ENCODE results near the gene PTPN9. TPM values are rescaled to one million over a fixed set of nuclear protein-coding genes. Genes with fewer than 3 reads are reported as not detected.

PTPN9 gene
- total and polyA plus RNA-seq, 10 of the 15 experiments (the other 5 are each of a cell fraction or from before 2014, with no cell fraction given), result 7.8 to 29.1 (median 18.5) TPM

DNA sequence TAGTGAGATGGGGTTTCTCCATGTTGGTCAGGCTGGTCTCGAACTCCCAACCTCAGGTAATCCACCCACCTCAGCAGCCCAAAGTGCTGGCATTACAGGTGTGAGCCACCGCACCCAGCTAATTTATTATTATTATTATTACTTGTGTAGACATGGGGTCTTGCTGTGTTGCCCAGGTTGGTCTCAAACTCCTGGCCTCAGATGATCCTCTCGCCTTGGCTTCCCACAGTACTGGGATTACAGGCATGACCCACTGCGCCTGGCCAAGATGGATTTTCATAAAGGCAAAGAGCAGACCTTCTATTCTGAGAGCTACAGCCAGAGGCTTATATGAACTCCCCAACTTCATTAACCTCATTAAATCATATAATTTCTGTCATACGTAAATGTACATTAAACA, 17.2 kb downstream of the PTPN9 start:
- H3K79me2 ChIP-seq (ENCODE audit: control insufficient read depth, insufficient read depth, low read length), result peaks cover 1% of the 10 kb centered on the region; the same call in 1 of the 2 replicates
- no peak for DNase-seq (ENCODE audit: low read depth, low spot score)
- CTCF ChIA-PET, result interaction anchor here (0.7 to 1.1 kb wide), 3 partner anchors 12 to 348 kb away, joined by 3 to 4 read pairs (median 3); no protein-coding TSS in a partner anchor
- no peak for ATAC-seq
- no peak overlapping the region for H3K4me3 ChIP-seq
- 100% methylated on average over 5 of the region's 5 CpGs for WGBS (ENCODE audit: insufficient coverage, insufficient replicate concordance, low lambda C conversion rate, missing lambda C conversion rate)
- no peaks in the 10 kb centered on the region for H3K36me3 ChIP-seq (ENCODE audit: control insufficient read depth in 2 of 2, insufficient read depth in 2 of 2, low read length in 1 of 2)
- no TSS peak for BruUV-seq (replicated peaks)
- no peaks in the 10 kb centered on the region for H3K4me1 ChIP-seq (ENCODE audit: control insufficient read depth, insufficient read depth, low read length)
- no peak overlapping the region for H2AFZ ChIP-seq (ENCODE audit: control insufficient read depth, low read depth, low read length)
- H3K4me2 ChIP-seq (ENCODE audit: control insufficient read depth, insufficient read depth), result no peak overlapping the region
- in situ Hi-C loops (cut with MboI) (no loop called here), intact Hi-C loops (cut with micrococcal nuclease; ENCODE audit: unreplicated experiment) (no loop called here)
- RAD21 ChIA-PET (ENCODE audit: unreplicated experiment), result interaction anchor here (0.6 to 1.5 kb wide), 3 partner anchors 64 to 437 kb away, joined by 3 to 4 read pairs (median 3); partner anchors contain the start of genes IMP3 and SNUPN
- H3K27me3 ChIP-seq (replicated peaks in 1 of 2; ENCODE audit: control insufficient read depth in 2 of 2, insufficient read depth in 2 of 2, low read length in 1 of 2), result no peaks in the 10 kb centered on the region
- H3K27ac ChIP-seq (ENCODE audit: control insufficient read depth, insufficient read depth), result no peak overlapping the region
- TF ChIP-seq, protein P1, sequence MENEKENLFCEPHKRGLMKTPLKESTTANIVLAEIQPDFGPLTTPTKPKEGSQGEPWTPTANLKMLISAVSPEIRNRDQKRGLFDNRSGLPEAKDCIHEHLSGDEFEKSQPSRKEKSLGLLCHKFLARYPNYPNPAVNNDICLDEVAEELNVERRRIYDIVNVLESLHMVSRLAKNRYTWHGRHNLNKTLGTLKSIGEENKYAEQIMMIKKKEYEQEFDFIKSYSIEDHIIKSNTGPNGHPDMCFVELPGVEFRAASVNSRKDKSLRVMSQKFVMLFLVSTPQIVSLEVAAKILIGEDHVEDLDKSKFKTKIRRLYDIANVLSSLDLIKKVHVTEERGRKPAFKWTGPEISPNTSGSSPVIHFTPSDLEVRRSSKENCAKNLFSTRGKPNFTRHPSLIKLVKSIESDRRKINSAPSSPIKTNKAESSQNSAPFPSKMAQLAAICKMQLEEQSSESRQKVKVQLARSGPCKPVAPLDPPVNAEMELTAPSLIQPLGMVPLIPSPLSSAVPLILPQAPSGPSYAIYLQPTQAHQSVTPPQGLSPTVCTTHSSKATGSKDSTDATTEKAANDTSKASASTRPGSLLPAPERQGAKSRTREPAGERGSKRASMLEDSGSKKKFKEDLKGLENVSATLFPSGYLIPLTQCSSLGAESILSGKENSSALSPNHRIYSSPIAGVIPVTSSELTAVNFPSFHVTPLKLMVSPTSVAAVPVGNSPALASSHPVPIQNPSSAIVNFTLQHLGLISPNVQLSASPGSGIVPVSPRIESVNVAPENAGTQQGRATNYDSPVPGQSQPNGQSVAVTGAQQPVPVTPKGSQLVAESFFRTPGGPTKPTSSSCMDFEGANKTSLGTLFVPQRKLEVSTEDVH (IDR thresholded peaks at IDR 0.05; ENCODE audit: low read depth, partially characterized antibody), result no peak
- TF ChIP-seq RFX5 (IDR thresholded peaks at IDR 0.05; ENCODE audit: low read depth, low read length) (no peak), SIN3A (IDR thresholded peaks at IDR 0.05; ENCODE audit: low read depth, low read length) (no peak), ZNF274 (IDR thresholded peaks at IDR 0.05; ENCODE audit: insufficient read depth, insufficient read length) (no peak), CEBPB (IDR thresholded peaks at IDR 0.05; ENCODE audit: borderline replicate concordance in 1 of 2, low read depth in 2 of 2, low read length in 2 of 2) (no peak), TCF3 (IDR thresholded peaks at IDR 0.05; ENCODE audit: borderline replicate concordance, insufficient read depth, low read depth, low read length) (no peak), EED (IDR thresholded peaks at IDR 0.05; ENCODE audit: low read depth) (no peak), ZZZ3 (IDR thresholded peaks at IDR 0.05; ENCODE audit: control insufficient read depth, insufficient read length, low read depth) (no peak), TAF1 (IDR thresholded peaks at IDR 0.05; ENCODE audit: borderline replicate concordance, low read depth, low read length) (no peak), NFYB (IDR thresholded peaks at IDR 0.05; ENCODE audit: insufficient read depth, low read depth, low read length) (no peak)
- TF ChIP-seq, protein P2, sequence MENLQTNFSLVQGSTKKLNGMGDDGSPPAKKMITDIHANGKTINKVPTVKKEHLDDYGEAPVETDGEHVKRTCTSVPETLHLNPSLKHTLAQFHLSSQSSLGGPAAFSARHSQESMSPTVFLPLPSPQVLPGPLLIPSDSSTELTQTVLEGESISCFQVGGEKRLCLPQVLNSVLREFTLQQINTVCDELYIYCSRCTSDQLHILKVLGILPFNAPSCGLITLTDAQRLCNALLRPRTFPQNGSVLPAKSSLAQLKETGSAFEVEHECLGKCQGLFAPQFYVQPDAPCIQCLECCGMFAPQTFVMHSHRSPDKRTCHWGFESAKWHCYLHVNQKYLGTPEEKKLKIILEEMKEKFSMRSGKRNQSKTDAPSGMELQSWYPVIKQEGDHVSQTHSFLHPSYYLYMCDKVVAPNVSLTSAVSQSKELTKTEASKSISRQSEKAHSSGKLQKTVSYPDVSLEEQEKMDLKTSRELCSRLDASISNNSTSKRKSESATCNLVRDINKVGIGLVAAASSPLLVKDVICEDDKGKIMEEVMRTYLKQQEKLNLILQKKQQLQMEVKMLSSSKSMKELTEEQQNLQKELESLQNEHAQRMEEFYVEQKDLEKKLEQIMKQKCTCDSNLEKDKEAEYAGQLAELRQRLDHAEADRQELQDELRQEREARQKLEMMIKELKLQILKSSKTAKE (IDR thresholded peaks at IDR 0.05; ENCODE audit: low read depth, poor library complexity, severe bottlenecking), result no peak
- TF ChIP-seq, protein P3, sequence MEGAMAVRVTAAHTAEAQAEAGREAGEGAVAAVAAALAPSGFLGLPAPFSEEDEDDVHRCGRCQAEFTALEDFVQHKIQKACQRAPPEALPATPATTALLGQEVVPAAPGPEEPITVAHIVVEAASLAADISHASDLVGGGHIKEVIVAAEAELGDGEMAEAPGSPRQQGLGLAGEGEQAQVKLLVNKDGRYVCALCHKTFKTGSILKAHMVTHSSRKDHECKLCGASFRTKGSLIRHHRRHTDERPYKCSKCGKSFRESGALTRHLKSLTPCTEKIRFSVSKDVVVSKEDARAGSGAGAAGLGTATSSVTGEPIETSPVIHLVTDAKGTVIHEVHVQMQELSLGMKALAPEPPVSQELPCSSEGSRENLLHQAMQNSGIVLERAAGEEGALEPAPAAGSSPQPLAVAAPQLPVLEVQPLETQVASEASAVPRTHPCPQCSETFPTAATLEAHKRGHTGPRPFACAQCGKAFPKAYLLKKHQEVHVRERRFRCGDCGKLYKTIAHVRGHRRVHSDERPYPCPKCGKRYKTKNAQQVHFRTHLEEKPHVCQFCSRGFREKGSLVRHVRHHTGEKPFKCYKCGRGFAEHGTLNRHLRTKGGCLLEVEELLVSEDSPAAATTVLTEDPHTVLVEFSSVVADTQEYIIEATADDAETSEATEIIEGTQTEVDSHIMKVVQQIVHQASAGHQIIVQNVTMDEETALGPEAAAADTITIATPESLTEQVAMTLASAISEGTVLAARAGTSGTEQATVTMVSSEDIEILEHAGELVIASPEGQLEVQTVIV (IDR thresholded peaks at IDR 0.05; ENCODE audit: borderline replicate concordance, partially characterized antibody), result no peak
- TF ChIP-seq, protein P4, sequence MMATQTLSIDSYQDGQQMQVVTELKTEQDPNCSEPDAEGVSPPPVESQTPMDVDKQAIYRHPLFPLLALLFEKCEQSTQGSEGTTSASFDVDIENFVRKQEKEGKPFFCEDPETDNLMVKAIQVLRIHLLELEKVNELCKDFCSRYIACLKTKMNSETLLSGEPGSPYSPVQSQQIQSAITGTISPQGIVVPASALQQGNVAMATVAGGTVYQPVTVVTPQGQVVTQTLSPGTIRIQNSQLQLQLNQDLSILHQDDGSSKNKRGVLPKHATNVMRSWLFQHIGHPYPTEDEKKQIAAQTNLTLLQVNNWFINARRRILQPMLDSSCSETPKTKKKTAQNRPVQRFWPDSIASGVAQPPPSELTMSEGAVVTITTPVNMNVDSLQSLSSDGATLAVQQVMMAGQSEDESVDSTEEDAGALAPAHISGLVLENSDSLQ (IDR thresholded peaks at IDR 0.05), result no peak
- no peaks in the 10 kb centered on the region for H4K20me1 ChIP-seq (ENCODE audit: control insufficient read depth, insufficient read depth)
- H3K9ac ChIP-seq (ENCODE audit: control insufficient read depth, insufficient read depth, low read length), result no peak overlapping the region
- SMC1A ChIA-PET (ENCODE audit: uncharacterized antibody, unreplicated experiment), result interaction anchor here (0.5 to 0.6 kb wide), 2 partner anchors 11 to 649 kb away, joined by 3 to 4 read pairs; no protein-coding TSS in a partner anchor
- no peak for FAIRE-seq
- POLR2A ChIA-PET, result no interaction called here
- no peaks in the 10 kb centered on the region for H3K9me3 ChIP-seq (replicated peaks; ENCODE audit: control insufficient read depth, insufficient read depth, low read length)
